Endothelial cell of umbilical vein (primary cell): ENCODE results near the gene DEPDC4.

Experiments used
- EZH2 ChIP-seq: IDR thresholded peaks from 2 replicates; pipeline ENCODE4 v1.6.1; 2012; ENCODE audit warnings: borderline replicate concordance, low read depth, mild to moderate bottlenecking, moderate library complexity, low read length, inconsistent platforms; ENCODE audit not compliant: severe bottlenecking
- JUN ChIP-seq: IDR thresholded peaks from 2 replicates; pipeline ENCODE4 v1.6.1; 2011; ENCODE audit warnings: borderline replicate concordance, low read depth; ENCODE audit not compliant: insufficient read length, insufficient read depth
- POLR2A ChIP-seq: IDR thresholded peaks from 2 replicates; pipeline ENCODE4 v1.6.1; 2012; ENCODE audit warnings: low read depth, mild to moderate bottlenecking, control low read depth, low read length
- POLR2AphosphoS5 ChIP-seq: IDR thresholded peaks from 2 replicates; pipeline ENCODE4 v1.6.1; 2012; ENCODE audit warnings: low read depth, mild to moderate bottlenecking, control low read depth, low read length, moderate library complexity; ENCODE audit not compliant: insufficient read depth
- TF ChIP-seq, protein P1 (sequence below), 2 donors: IDR thresholded peaks; 1 replicate in 1 of 2; 2 replicates in 1 of 2; pipeline ENCODE4 v1.5.1; 2011; ENCODE audit warnings: low read length in 2 of 2, mild to moderate bottlenecking in 2 of 2, moderate library complexity in 2 of 2, control low read depth in 1 of 2, inconsistent platforms in 1 of 2, low read depth in 1 of 2; ENCODE audit not compliant: insufficient read depth in 1 of 2; ENCODE audit errors: extremely low read depth in 1 of 2

DNA sequence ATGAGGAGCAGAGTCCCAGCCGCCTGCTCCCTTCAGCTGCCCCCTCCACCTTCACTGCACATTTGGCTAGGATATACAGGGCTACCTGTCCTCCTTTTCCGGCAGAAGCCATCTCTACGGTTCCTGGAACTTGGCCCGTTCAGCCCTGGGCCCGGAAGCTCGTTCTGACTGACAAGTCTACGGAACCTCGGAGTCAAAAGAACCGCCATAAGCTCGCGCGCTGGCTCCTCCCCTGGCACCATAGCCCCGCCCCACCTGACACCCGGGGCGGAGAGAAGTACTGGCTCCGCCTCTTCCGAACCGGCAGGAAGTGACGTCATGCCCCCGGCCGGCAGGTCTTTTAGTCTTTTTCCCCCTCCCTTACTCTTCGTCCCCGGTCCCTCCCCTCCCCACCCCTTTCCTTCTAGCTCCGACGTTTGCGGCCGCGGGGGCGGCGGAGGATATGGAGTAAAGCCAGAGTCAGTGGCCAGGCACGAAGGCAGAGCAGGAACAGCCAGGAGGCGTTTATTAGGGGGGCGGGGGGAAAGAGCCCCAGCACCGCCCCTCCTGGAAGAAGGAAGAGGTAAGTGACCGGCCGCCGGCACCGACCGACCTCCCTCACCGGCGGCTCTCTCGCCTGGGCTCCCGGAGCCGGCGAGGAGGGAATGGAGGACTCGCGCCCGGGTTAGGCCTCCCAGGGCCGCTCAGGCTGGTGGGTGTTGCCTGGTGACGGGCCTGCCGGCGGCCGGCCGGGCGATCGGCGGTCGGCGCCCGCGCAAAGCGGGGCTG, at the start of gene DEPDC4, which contains the start of gene SCYL2:
- TF ChIP-seq, protein P1, sequence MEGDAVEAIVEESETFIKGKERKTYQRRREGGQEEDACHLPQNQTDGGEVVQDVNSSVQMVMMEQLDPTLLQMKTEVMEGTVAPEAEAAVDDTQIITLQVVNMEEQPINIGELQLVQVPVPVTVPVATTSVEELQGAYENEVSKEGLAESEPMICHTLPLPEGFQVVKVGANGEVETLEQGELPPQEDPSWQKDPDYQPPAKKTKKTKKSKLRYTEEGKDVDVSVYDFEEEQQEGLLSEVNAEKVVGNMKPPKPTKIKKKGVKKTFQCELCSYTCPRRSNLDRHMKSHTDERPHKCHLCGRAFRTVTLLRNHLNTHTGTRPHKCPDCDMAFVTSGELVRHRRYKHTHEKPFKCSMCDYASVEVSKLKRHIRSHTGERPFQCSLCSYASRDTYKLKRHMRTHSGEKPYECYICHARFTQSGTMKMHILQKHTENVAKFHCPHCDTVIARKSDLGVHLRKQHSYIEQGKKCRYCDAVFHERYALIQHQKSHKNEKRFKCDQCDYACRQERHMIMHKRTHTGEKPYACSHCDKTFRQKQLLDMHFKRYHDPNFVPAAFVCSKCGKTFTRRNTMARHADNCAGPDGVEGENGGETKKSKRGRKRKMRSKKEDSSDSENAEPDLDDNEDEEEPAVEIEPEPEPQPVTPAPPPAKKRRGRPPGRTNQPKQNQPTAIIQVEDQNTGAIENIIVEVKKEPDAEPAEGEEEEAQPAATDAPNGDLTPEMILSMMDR (IDR thresholded peaks at IDR 0.05; ENCODE audit: extremely low read depth in 1 of 2, insufficient read depth in 1 of 2, low read depth in 1 of 2, low read length in 2 of 2): no peak
- TF ChIP-seq EZH2: no peak
- TF ChIP-seq POLR2A: peak; percentile 42
- TF ChIP-seq POLR2AphosphoS5: peak; percentile 28
- TF ChIP-seq JUN: peak; percentile 71
